ENCODE results near the gene OTOF.

GRCh38 chr2:26511466-26511865 lies 33.5 kb upstream of the OTOF start:
- no peak for TF ChIP-seq CTCF (IDR thresholded peaks at IDR 0.05)
- TF ChIP-seq REST (IDR thresholded peaks at IDR 0.05): no peak
- no peak for TF ChIP-seq RFX5 (IDR thresholded peaks at IDR 0.05)
- no peak for TF ChIP-seq POLR2A (IDR thresholded peaks at IDR 0.05; ENCODE audit: low read length)
- no peak for TF ChIP-seq RNF2 (IDR thresholded peaks at IDR 0.05; ENCODE audit: borderline replicate concordance, low read depth)
- TF ChIP-seq RAD21 (conservative IDR thresholded peaks at IDR 0.05 in 1 of 2, IDR thresholded peaks at IDR 0.05 in 1 of 2): no peak
- no peak for TF ChIP-seq CHD4 (IDR thresholded peaks at IDR 0.05; ENCODE audit: borderline replicate concordance)
- TF ChIP-seq, protein P1, sequence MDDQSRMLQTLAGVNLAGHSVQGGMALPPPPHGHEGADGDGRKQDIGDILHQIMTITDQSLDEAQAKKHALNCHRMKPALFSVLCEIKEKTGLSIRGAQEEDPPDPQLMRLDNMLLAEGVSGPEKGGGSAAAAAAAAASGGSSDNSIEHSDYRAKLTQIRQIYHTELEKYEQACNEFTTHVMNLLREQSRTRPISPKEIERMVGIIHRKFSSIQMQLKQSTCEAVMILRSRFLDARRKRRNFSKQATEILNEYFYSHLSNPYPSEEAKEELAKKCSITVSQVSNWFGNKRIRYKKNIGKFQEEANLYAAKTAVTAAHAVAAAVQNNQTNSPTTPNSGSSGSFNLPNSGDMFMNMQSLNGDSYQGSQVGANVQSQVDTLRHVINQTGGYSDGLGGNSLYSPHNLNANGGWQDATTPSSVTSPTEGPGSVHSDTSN (IDR thresholded peaks at IDR 0.05): no peak
- no peak for TF ChIP-seq JUN (IDR thresholded peaks at IDR 0.05)
- no peak for TF ChIP-seq MYC (IDR thresholded peaks at IDR 0.05; ENCODE audit: borderline replicate concordance, low read length)
- TF ChIP-seq MAX (IDR thresholded peaks at IDR 0.05): no peak
- TF ChIP-seq EP300 (IDR thresholded peaks at IDR 0.05): no peak
- no peak for TF ChIP-seq HDAC2 (IDR thresholded peaks at IDR 0.05)
- no peak for TF ChIP-seq BCL3 (IDR thresholded peaks at IDR 0.05)

All from A549 (cell line).